SH-SY5Y (cell line): ENCODE measurements around the gene GSG1L.

ENCODE experiments used
- GATA2 ChIP-seq: IDR thresholded peaks from 2 replicates; pipeline ENCODE4 v1.6.1; 2011; ENCODE audit warnings: mild to moderate bottlenecking, low read depth, low read length
- GATA3 ChIP-seq: IDR thresholded peaks from 2 replicates; pipeline ENCODE4 v1.6.1; 2011; ENCODE audit warnings: low read depth, mild to moderate bottlenecking, low read length, moderate library complexity

The GSG1L gene

DNA sequence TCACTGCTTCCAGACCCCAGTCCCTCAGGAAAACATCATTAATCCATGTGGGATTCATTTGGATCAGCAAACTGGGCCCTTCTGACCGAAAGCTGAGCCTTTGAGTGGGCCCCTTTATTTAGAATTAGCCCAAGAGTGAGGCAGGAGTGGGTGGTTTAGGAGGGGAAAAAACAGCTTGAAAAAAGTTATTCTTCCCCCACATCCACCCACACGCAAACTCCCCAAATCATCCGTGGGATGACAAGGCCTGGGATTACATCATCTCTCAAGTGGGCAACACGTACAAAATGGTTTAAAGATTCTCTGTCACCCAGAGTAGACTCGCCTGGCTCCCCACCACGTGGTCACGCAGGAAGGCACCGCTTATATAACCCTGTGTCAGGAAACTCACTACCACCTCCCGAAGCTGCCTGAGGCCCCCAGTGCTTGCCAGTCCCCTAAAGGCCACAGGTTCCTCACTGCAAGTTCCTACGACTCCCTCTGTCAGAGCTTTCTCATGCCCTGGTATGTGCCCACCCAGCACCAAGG, 27.6 kb downstream of the GSG1L start:
- TF ChIP-seq GATA2 (no peak), GATA3 (no peak)

DNA sequence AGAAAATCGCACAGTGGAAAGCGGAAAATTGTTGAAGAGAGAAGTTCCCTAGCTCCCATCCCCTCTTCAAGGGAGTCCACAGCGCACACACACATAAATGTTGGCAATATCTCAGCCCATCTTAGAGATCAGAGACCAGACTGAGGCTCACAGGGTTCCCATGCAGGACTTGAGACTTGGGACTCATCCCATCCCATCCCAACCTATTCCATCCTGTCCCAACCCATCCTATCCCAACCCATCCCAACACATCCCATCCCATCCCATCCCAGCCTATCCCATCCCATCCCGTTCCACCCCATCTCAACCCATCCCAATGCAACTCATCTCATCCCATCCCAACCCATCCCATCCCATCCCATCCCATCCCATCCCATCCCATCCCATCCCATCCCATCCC, 29.6 kb downstream of the GSG1L start:
- TF ChIP-seq GATA2 (no peak), GATA3 (no peak)

DNA sequence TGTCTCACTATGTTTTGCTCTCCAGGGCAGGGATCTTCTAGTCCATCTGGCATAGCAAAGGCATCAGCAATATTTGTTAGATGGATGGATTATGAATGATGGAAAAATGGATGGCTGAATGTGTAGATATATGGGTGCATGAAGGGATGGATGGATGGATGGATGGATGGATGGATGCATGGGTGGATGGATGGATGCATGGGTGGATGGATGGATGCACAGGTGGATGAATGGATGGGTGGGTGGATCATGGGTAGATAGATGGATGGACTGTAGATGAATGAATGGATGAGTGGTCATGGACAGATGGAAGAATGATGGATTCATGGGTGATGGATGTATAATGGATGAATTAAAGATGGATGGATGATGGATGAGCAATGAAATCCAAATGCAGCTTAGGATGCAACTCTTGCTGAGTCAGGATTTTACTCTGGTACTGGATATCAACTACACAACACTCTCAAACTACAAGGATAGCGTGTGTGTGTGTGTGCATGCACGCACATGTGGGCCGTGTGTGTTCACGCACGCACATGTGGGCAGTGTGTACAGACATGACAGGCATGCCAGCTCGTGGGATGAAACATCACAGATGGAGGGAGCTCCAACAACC, 34.0 kb downstream of the GSG1L start:
- TF ChIP-seq GATA3, result no peak
- TF ChIP-seq GATA2, result no peak

DNA sequence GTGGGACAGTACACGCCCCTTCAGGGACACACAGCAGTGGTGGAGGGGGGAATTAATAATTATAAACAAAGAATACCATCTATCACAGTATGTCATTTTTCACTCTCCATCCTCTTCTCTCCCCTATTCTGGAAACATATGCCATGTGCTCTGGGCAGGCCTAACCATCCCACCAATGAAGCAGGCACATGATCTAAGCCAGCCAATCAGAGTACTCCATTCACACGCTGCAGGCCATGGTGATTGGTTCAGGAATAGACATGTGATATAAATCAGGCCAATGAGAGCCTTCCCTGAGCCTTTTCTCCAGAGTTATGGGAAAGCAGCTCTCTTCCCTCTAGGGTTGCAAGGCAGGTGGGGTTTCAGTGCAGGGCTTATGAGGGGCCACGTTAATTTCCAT, 36.5 kb downstream of the GSG1L start:
- no peak for TF ChIP-seq GATA2
- TF ChIP-seq GATA3, result no peak

DNA sequence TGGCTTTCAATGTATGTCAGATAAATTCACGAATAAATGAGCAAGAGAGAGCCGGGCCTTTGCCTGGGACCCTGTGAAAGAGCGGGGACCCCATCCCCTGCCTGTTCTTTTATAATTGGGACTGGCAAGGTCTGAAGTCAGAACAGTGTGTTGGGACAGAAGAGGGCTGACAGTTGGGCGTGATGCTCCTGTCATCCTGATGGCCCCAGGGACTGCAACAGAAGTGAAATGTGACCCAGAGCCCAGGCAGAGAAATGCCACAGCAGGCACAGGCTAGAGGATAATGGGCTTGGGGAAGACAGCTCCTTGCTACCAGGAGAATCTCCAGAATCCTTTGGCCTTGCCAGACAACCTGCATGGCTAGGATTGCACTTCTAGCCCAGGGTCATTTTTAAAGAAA, 37.9 kb downstream of the GSG1L start:
- TF ChIP-seq GATA3, result no peak
- no peak for TF ChIP-seq GATA2

DNA sequence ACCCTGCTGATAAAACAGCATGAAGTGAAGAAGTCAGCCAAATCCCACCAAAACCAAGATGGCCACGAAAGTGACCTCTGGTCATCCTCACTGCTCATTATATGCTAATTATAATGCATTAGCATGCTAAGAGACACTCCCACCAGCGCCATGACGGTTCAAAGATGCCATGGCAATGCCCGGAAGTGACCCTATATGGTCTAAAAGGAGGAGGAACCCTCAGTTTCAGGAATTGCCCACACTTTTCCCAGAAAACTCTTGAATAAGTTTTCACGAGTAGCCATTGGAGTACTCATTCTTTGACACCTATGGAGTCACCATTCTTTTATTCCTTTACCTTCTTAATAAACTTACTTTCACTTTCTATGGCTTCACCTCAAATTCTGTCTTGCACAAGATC, 44.3 kb downstream of the GSG1L start:
- TF ChIP-seq GATA2 (no peak), GATA3 (no peak)

DNA sequence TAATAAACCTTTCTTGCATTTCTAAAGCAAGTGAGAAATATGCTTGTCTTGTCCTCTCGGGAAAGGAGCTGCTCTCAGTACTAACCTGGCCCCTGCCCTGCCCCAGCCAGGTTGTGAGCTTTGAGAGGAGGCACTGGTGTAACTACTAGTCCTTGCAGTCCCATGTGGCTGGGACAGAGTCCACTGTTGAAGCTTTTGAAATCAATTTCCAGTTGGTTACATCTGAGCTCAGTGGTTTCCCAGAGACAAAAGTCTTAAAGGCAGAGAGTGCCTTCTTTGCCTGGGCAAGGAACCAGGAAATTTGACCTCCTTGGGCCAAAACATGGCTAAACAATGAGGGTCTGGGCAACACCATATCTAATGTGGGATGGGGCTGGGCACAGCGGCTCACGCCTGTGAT, 48.7 kb downstream of the GSG1L start:
- no peak for TF ChIP-seq GATA3

DNA sequence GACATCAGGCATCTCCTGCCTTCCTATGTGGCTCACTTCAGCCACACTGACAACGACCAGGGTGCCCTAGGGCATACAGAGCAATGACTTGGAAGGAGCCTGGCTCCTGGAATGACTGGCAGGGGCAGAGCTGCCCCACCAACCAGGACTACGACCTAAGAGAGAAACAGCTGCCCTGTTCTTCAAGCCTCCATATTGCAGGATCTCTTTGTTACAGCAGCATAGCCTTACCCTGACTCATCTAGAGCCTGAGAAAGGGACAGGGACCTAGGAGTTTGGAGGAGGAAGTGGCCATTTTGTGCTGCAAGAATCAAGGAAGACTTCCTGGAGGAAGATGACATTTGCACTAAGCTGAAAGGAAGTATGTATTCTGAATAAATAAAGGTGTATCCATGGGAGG, 49.6 kb downstream of the GSG1L start:
- TF ChIP-seq GATA3 (no peak), GATA2 (no peak)

DNA sequence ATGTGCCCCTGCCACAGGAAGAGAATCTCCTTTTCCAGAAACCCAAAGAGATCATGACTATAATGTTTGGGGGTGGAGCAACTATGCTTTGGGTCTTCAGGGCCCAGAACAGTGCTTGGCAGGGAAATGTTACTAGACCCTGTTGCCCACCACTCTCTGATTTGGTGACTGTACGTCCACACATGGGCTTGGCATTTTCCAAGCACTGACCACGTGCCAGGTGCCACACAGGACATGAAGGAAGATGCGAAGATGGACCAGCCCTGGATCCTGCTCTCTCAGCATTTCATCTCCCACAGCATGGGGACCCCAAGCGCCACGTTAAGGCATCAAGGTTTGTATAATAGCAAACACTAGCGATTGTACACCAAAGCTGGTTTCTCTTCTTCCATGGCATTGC, 50.1 kb downstream of the GSG1L start:
- TF ChIP-seq GATA2 (no peak), GATA3 (no peak)

DNA sequence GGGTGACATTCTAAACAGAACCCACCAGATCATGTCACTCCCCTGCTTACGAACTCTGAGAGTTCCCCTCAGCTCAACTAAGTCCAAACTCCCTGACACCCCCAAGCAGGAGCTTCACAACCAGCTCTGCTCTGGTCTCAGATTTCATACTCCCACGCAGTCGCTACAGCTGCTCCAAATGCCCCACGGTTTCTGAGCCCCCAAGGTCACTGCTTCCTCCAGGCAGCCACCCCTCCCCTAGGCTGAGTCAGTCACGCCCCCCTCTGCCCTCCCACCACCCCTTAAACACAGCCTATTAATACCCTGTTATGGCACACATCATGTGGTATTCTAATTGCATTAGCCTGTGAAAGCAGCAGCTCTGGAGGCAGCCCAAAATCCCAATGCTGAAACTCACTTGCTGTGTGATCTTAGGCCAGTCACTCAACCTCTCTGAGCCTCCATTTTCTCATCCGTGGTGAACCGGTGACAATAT, 51.5 kb downstream of the GSG1L start:
- TF ChIP-seq GATA3, result no peak

DNA sequence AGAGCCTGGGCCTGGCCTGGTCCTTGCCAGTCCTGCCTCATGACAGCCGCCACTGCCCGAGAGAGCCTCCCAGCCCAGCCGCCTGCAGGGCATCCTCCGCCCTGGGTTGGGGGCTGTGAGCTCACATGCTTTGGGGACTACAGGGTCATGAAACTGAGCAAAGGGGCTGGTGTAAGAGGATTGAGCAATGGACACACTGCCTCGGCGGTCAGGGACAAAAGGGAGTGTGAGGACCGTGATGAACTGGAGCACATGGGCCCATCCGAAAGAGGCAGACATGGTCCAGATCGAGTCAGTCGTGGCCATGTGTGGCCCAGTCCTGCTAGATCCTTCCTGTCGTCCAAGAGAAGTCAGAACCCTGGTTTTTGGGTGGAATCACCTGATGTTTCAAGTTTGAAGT, 52.3 kb downstream of the GSG1L start:
- TF ChIP-seq GATA2, result no peak
- TF ChIP-seq GATA3, result no peak

DNA sequence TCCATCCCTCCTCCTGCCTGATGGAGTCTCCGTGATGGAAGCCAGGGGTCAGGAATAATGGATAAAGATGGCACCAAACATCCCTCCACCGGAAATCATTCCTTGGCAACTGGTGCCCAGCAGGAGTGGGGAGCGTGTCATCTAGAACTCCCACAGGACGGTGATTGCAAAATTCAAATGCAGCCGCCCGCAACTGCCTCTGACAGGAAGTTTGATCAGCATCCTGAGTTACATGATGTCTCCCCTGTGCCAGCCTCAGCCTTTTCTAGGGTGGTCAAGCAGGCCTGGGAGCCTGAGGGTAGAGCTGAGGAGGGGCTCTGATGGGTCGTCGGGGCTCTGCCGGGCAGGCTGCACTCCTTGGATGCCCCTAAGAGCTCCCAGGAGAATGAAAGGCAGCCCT, 52.8 kb downstream of the GSG1L start:
- TF ChIP-seq GATA3, result no peak
- TF ChIP-seq GATA2, result no peak

DNA sequence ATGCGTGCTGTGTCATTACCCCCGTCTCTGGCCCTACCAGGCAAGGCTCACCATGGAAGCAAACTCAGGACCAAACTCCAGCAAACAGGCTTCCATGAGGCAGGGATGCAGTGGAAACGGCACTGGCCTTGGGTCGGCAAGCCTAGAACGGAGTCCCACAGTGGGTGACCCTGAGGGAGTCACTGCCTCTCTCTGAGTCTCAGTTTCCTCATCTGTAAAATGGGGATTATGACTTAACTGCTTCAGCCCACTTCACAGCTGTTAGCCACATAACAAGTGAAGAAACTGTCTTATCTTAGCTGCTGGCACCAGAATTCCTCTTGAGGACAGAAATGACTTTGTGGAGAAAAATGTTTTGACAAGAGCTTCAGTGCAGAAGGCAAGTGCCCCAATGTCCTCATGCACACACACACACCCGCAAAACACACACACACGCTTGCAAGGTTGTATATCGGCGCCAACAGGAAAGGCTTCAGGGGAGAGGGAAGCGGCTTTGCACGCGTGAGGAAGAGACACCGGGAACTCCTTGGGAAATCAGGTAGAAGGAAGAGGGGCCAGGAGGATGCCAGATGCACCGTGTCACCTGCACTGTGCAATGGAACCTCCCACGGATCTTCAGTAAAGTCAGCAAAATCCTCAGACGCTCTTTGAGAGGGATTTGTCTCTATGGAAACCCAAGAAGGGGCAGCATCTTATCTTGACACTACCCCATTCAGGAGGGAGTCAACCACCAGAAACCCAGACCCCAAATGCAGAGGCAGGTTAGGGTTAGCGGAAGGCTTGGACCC, 53.7 kb downstream of the GSG1L start:
- no peak for TF ChIP-seq GATA2
- no peak for TF ChIP-seq GATA3

DNA sequence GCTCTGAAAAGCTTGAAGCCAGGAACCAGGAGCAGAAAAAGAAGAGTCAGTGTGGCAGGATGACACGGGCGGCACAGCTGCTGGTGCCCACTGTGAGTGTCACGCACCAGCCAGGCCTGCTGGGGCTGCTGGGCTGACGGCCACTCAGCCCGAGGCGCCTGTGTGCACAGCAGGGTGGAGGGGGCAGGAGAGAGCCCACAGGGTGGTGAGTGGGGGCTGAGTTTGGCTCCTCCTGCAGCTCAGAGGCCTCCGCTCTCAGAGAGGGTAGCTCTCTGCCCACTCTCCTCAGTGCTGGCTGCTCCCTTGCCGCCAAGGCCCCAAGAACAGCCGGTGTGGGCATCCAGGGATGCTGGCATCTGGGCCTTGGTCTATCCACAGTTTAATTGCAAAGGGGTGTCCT, 59.6 kb downstream of the GSG1L start:
- TF ChIP-seq GATA2 (no peak), GATA3 (no peak)
